ENCODE measurements around the gene SLC34A2.

SLC34A2 gene

GRCh38 chr4:25635501-25635900 lies 20.1 kb upstream of the SLC34A2 start:
- no peak for DNase-seq (ENCODE audit: low spot score)
- Histone ChIP-seq H3K27me3 (ENCODE audit: insufficient read depth, poor library complexity, severe bottlenecking) (no peaks in the 10 kb centered on the region), H3K4me3 (ENCODE audit: severe bottlenecking) (no peak overlapping the region), H3K36me3 (ENCODE audit: low read depth) (no peaks in the 10 kb centered on the region), H3K27ac (ENCODE audit: poor library complexity, severe bottlenecking) (no peak overlapping the region), H3K4me1 (ENCODE audit: insufficient read depth, poor library complexity, severe bottlenecking) (peaks cover 18% of the 10 kb centered on the region), H3K9me3 (ENCODE audit: severe bottlenecking) (no peaks in the 10 kb centered on the region)
- no peak for TF ChIP-seq CTCF (IDR thresholded peaks at IDR 0.05; ENCODE audit: poor library complexity, severe bottlenecking)
- ATAC-seq (ENCODE audit: low read depth): peak; percentile 96

GRCh38 chr4:25637581-25638220 lies 17.9 kb upstream of the SLC34A2 start:
- TF ChIP-seq CTCF (IDR thresholded peaks at IDR 0.05; ENCODE audit: poor library complexity, severe bottlenecking): no peak
- Histone ChIP-seq H3K4me1 (ENCODE audit: insufficient read depth, poor library complexity, severe bottlenecking) (peaks cover 8% of the 10 kb centered on the region), H3K36me3 (ENCODE audit: low read depth) (no peaks in the 10 kb centered on the region), H3K9me3 (ENCODE audit: severe bottlenecking) (no peaks in the 10 kb centered on the region), H3K27me3 (ENCODE audit: insufficient read depth, poor library complexity, severe bottlenecking) (no peaks in the 10 kb centered on the region), H3K4me3 (ENCODE audit: severe bottlenecking) (no peak overlapping the region), H3K27ac (ENCODE audit: poor library complexity, severe bottlenecking) (no peak overlapping the region)
- ATAC-seq (ENCODE audit: low read depth) (no peak), DNase-seq (ENCODE audit: low spot score) (no peak)

GRCh38 chr4:25638221-25638601 lies 17.4 kb upstream of the SLC34A2 start:
- no peak for TF ChIP-seq CTCF (IDR thresholded peaks at IDR 0.05; ENCODE audit: poor library complexity, severe bottlenecking)

GRCh38 chr4:25638806-25639205 lies 16.8 kb upstream of the SLC34A2 start:
- H3K27me3 ChIP-seq (ENCODE audit: insufficient read depth, poor library complexity, severe bottlenecking): no peaks in the 10 kb centered on the region

More at GRCh38 chr4:25638221-25638601, 17.4 kb upstream of the SLC34A2 start:
- H3K27me3 ChIP-seq (ENCODE audit: insufficient read depth, poor library complexity, severe bottlenecking): no peaks in the 10 kb centered on the region
- DNase-seq (ENCODE audit: low spot score) (no peak), ATAC-seq (ENCODE audit: low read depth) (no peak)
- H3K4me1 ChIP-seq (ENCODE audit: insufficient read depth, poor library complexity, severe bottlenecking): peaks cover 8% of the 10 kb centered on the region
- H3K4me3 ChIP-seq (ENCODE audit: severe bottlenecking): no peak overlapping the region
- no peaks in the 10 kb centered on the region for H3K36me3 ChIP-seq (ENCODE audit: low read depth)
- no peak overlapping the region for H3K27ac ChIP-seq (ENCODE audit: poor library complexity, severe bottlenecking)
- no peaks in the 10 kb centered on the region for H3K9me3 ChIP-seq (ENCODE audit: severe bottlenecking)

More at GRCh38 chr4:25638806-25639205, 16.8 kb upstream of the SLC34A2 start:
- H3K4me1 ChIP-seq (ENCODE audit: insufficient read depth, poor library complexity, severe bottlenecking): peaks cover 8% of the 10 kb centered on the region
- no peak overlapping the region for H3K27ac ChIP-seq (ENCODE audit: poor library complexity, severe bottlenecking)
- no peak overlapping the region for H3K4me3 ChIP-seq (ENCODE audit: severe bottlenecking)
- no peak for ATAC-seq (ENCODE audit: low read depth)
- DNase-seq (ENCODE audit: low spot score): no peak
- H3K9me3 ChIP-seq (ENCODE audit: severe bottlenecking): no peaks in the 10 kb centered on the region
- no peak for TF ChIP-seq CTCF (IDR thresholded peaks at IDR 0.05; ENCODE audit: poor library complexity, severe bottlenecking)
- H3K36me3 ChIP-seq (ENCODE audit: low read depth): no peaks in the 10 kb centered on the region

Measured in RWPE2 (cell line).